ENCODE data around the gene CROCC. TPM values are rescaled to one million over a fixed set of nuclear protein-coding genes. Genes with fewer than 3 reads are reported as not detected.
"Not testable (repeated sequence)": the region's sequence is repeated elsewhere in the genome, so short reads cannot be mapped to it uniquely, and the experiment has no call there.

The CROCC gene
- total and polyA plus RNA-seq, 2 donors = 13.7 to 26.4 TPM

DNA sequence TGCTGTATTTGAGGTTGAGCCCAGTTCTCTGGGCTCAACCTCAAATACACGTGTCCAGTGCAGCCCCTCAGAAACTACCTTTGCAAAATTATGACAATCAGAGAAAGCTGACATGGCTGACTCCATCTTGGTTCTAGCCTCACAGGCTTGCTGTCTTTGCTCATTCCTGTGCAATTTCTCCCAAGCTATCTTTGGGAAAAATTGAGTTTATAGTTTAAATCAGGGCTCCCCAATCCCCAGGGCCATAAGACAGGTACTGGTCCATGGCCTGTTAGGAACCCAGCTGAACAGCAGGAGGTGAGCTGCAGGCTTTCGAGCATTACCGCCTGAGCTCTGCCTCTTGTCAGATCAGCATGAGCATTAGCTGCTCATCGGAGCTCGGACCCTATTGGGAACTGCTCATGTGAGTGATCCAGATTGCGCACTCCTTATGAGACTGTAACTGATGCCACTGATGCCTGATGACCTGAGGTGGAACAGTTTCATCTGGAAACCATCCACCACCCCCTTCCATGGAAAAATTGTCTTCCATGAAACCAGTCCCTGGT, 28.7 kb upstream of the CROCC start:
- WGBS = 75% methylated on average over 6 of the region's 6 CpGs
- H3K36me3 ChIP-seq (ENCODE audit: insufficient read depth); H3K27ac ChIP-seq (ENCODE audit: low read depth); H3K4me1 ChIP-seq (ENCODE audit: insufficient read depth); H3K4me3 ChIP-seq (ENCODE audit: low read depth, low read length); DNase-seq (ENCODE audit: extremely low spot score): not testable (repeated sequence)

DNA sequence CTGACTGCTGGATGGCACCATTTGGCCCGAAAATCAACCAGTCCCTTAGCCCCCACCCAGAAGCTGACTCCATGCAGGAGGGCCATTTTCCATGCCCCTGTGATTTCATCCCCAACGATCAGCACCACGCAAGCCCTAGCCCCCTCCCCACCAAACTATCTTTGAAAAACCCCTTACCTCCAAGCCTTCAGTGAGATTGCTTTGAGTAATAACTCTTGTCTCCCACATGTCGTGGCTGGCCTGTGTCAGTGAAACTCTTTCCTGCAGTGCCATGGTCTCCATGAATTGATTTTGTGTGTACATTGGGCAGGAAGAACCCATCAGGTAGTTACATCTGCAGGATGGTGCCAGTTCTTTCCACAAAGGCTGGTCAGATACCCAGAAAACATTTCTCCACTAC, 27.9 kb upstream of the CROCC start:
- 73% methylated on average over 4 of the region's 4 CpGs for WGBS
- not testable (repeated sequence) for DNase-seq (ENCODE audit: extremely low spot score); H3K27ac ChIP-seq (ENCODE audit: low read depth); H3K36me3 ChIP-seq (ENCODE audit: insufficient read depth); H3K4me1 ChIP-seq (ENCODE audit: insufficient read depth); H3K4me3 ChIP-seq (ENCODE audit: low read depth, low read length)

DNA sequence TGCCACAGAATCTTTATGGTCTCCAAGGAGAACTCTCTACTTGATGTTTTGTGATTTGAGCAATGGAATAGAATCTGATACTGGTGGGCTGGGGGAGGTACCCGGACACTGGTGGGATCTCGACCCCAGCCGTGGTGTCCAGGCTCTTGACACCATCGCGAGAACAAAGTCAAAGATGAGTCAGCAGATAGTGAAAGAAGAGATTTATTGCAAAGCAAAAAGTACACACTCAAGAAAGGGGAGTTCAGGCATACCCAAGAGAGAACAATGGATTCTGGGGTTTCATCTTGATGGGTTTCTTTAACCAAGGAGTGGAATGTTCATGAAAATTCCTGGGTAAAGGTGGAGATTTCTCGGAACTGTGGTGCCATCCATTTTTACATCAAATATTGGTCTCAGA, 27.4 kb upstream of the CROCC start:
- H3K4me3 ChIP-seq (ENCODE audit: low read depth, low read length); H3K36me3 ChIP-seq (ENCODE audit: insufficient read depth); DNase-seq (ENCODE audit: extremely low spot score); H3K27ac ChIP-seq (ENCODE audit: low read depth); H3K4me1 ChIP-seq (ENCODE audit: insufficient read depth): not testable (repeated sequence)
- 81% methylated on average over 6 of the region's 6 CpGs for WGBS

DNA sequence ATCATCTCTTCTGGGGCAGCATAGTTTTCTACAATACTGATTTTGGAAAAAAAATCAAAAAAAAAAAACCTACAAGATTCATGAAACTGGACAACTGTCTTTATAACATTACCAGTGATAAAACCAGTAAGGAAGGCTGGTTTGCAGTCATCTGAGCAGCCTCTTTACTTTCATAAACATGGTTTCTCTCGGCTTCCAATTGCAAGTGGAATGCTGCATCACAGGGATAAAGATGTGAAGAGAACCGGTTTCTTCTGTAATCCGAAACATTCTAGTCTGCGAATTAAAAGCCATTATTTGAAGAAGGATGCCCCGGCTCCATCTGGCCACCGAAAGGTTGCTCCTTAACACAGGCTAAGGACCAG, 26.5 kb upstream of the CROCC start:
- H3K36me3 ChIP-seq (ENCODE audit: insufficient read depth); H3K27ac ChIP-seq (ENCODE audit: low read depth); H3K4me3 ChIP-seq (ENCODE audit: low read depth, low read length); H3K4me1 ChIP-seq (ENCODE audit: insufficient read depth); DNase-seq (ENCODE audit: extremely low spot score): not testable (repeated sequence)
- 2% methylated on average over 6 of the region's 6 CpGs for WGBS

DNA sequence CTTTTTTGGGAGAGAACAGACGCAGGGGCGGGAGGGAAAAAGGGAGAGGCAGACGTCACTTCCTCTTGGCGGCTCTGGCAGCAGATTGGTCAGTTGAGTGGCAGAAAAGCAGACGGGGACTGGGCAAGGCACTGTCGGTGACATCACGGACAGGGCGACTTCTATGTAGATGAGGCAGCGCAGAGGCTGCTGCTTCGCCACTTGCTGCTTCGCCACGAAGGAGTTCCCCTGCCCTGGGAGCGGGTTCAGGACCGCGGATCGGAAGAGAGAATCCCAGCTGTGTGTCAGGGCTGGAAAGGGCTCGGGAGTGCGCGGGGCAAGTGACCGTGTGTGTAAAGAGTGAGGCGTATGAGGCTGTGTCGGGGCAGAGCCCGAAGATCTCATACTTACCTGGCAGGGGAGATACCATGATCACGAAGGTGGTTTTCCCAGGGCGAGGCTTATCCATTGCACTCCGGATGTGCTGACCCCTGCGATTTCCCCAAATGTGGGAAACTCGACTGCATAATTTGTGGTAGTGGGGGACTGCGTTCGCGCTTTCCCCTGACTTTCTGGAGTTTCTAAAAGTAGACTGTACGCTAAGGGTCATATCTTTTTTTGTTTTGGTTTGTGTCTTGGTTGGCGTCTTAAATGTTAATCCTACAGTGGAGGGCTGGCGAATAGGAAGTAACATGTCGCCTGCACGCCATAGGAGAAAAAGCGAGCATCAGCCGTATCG, 26.0 kb upstream of the CROCC start, which contains the start of gene RNU1-2:
TSS of gene RNU1-2 (plus strand) at position 383 of the 718 bp plus-strand sequence.
- H3K27ac ChIP-seq (ENCODE audit: low read depth) = peak within 1 kb of the TSS; percentile 88
- H3K4me3 ChIP-seq (ENCODE audit: low read depth, low read length); H3K4me1 ChIP-seq (ENCODE audit: insufficient read depth); H3K36me3 ChIP-seq (ENCODE audit: insufficient read depth): not testable (repeated sequence)
- WGBS = under 1% methylated on average over 30 of the region's 39 CpGs
- DNase-seq (ENCODE audit: extremely low spot score) = peak; percentile 96

DNA sequence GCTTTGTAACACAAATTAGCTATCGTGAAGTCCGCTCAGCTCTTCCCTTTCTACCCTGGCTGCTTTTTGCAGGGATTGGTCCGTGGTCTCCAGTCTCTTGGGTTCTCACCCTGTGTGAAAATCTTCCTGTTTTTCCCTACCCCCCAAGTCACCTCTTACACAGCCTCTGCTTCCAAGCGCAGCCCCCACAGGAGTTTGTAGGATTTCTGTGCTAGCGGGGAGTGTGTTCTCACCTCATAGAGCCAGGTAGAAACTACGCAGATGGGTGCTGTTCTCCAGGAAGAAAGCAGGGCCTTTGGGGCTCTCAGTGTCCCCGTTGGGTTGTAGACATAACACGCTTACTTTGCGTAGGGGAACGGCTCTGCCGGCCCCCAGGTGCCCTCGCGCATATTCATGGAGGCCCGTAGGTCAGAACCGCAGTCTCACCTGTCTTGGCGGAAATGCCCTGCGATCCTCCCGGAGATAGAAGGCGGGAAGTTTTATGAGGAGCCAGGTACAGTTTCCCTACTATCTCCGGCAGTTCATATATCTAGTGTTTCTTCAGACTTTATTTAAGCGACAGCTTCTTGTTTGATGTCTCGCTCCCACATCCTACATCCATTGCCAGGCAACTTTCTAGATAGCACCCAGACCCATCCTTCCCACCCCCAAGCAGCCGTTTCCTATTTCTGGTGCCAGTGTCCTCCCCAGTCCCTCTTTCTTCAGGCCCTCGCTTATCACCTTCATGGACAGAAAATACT, 25.2 kb upstream of the CROCC start:
- DNase-seq (ENCODE audit: extremely low spot score); H3K4me1 ChIP-seq (ENCODE audit: insufficient read depth); H3K36me3 ChIP-seq (ENCODE audit: insufficient read depth); H3K4me3 ChIP-seq (ENCODE audit: low read depth, low read length): not testable (repeated sequence)
- H3K27ac ChIP-seq (ENCODE audit: low read depth) = peak overlapping the region; percentile 88
- WGBS = 17% methylated on average over 23 of the region's 24 CpGs

DNA sequence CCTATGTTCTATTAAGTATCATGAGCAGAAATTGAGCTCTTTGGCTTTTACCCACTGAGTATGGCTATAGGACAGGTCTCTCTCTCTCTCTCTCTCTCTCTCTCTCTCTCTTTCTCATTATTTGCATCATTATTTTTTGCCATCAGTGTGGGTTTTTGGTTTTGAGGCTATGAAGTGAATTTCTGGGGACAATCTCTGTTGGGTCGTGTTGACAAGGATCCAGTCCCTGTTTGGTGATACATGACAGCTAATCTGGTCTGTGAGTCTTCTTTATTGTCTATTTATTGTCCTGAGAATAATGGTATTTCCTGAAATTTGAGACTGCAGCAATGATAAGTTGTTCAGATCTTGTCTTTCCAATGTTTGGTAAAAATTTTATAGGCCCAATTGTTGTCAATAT, 24.1 kb upstream of the CROCC start:
- H3K27ac ChIP-seq (ENCODE audit: low read depth); DNase-seq (ENCODE audit: extremely low spot score); H3K4me3 ChIP-seq (ENCODE audit: low read depth, low read length); H3K4me1 ChIP-seq (ENCODE audit: insufficient read depth); H3K36me3 ChIP-seq (ENCODE audit: insufficient read depth): not testable (repeated sequence)
- WGBS = 54% methylated on average over 1 of the region's 1 CpG

DNA sequence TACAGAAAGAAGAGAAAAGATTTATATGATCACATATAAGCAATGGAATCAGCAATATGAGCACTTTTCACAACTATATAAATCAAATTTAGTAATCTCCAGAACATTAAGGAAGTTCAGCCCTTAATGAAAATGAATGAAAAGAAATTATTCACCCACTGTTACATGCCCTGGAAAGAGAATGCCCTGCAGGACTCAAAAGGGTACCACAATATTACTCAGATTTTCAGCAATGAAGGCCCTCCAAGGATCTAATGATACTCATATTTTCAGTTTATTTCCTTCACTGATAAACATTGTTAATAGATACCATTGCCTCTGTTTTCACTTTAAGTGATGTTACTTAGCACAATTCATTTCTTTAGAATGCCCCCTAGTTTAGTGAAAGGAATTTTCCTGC, 23.4 kb upstream of the CROCC start:
- not testable (repeated sequence) for H3K4me1 ChIP-seq (ENCODE audit: insufficient read depth); H3K27ac ChIP-seq (ENCODE audit: low read depth); H3K4me3 ChIP-seq (ENCODE audit: low read depth, low read length); DNase-seq (ENCODE audit: extremely low spot score); H3K36me3 ChIP-seq (ENCODE audit: insufficient read depth)

DNA sequence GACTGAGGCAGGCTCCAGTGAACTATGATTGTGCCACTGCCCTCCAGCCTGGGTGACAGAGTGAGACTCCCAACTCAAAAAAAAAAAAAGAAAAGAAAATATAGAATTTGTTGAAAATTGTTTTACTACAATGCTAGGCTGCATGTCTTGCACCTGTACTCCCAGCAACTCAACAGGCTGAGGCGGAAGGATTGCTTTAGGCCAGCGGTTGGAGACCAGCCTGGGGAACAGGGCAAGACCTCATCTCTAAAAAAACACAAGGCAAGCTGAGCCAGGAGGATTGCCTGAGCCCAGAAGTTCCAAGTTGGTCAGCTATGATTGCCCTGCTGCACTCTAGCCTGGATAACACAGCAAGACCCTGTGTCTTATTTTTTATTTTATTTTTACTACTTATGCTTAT, 22.7 kb upstream of the CROCC start:
- not testable (repeated sequence) for H3K36me3 ChIP-seq (ENCODE audit: insufficient read depth); DNase-seq (ENCODE audit: extremely low spot score); H3K4me1 ChIP-seq (ENCODE audit: insufficient read depth); H3K4me3 ChIP-seq (ENCODE audit: low read depth, low read length); H3K27ac ChIP-seq (ENCODE audit: low read depth)
- 85% methylated on average over 2 of the region's 2 CpGs for WGBS

DNA sequence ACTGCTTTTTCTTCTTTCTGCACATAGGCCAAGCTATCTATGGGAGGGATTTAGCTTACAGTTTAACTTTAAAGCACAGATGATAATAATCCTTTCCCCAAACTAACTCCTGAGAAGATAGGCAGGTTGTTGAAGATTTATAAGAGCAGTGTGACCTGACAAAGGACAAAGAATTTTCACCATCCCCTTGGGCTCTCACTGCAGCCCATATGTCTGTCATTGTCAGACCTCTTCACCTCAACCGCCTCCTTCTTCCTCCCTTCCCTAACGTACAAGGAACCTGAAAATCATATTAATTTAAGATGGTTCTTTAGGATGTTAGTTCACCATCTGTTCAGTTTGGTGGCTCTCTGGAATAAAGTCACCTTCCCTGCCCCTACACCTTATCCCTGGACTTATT, 21.0 kb upstream of the CROCC start:
- no peak overlapping the region for H3K27ac ChIP-seq (ENCODE audit: low read depth)
- DNase-seq (ENCODE audit: extremely low spot score) = no peak
- H3K4me3 ChIP-seq (ENCODE audit: low read depth, low read length) = no peak overlapping the region
- H3K4me1 ChIP-seq (ENCODE audit: insufficient read depth) = no peaks in the 10 kb centered on the region
- no peaks in the 10 kb centered on the region for H3K36me3 ChIP-seq (ENCODE audit: insufficient read depth)
- 68% methylated on average over 2 of the region's 2 CpGs for whole genome bisulfite sequencing

DNA sequence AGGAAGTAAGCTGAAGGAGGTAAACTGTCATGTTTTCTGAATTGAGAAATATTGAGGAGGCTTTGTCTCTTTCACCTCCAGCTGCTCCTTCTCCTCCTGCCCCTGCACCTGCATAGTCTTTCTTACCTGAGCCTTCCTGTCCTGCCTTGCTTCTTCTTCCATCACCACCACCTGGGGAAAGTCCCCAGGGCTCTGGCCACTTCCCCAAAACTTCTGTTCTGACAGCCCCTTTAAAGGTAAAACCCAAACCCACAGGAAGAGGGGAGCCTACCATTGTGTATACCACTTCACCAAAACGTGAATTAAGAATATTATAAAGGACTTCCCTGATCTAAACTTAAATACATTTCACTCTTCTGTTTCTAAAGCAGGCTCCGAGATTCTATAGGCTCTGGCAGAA, 20.4 kb upstream of the CROCC start:
- DNase-seq (ENCODE audit: extremely low spot score); H3K4me1 ChIP-seq (ENCODE audit: insufficient read depth); H3K36me3 ChIP-seq (ENCODE audit: insufficient read depth); H3K27ac ChIP-seq (ENCODE audit: low read depth); H3K4me3 ChIP-seq (ENCODE audit: low read depth, low read length): not testable (repeated sequence)
- WGBS = 55% methylated on average over 2 of the region's 2 CpGs

DNA sequence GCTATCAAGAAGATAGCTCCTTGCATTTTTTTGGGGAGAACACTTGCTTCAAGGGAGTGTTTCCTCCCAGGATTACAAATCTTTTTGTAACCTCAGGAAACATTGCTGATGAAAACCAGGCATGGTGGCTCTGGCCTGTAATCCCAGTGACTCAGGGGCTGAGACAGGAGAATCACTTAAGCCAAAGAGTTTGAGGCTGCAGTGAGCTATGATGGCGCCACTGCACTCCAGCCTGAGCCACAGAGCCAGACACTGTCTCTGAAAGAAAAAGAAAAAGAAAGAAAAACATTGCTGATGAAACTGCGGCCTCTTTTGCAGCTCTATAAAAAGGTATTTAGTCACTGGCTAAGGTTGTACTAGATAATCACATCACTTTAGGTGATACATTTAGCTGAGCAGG, 18.7 kb upstream of the CROCC start:
- Histone ChIP-seq H3K27ac (ENCODE audit: low read depth) (no peak overlapping the region), H3K4me3 (ENCODE audit: low read depth, low read length) (no peak overlapping the region), H3K36me3 (ENCODE audit: insufficient read depth) (no peaks in the 10 kb centered on the region), H3K4me1 (ENCODE audit: insufficient read depth) (no peaks in the 10 kb centered on the region)
- 59% methylated on average over 2 of the region's 2 CpGs for WGBS
- no peak for DNase-seq (ENCODE audit: extremely low spot score)

DNA sequence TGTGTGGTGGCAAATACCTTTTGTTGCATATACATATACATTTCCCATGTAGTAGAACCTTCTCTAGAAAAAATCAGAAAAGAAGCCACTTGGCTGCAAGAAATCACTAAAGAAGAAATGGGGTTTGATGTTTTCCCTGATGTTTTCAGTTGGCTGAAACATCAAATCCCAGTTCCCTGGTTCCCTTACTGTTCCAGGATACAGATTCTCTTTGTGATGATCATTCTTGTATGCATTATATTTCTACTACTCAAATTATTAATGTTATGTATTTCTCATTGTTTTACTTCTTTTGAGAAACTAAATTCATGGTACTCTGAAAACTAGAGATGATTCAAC, 18.3 kb upstream of the CROCC start:
- H3K36me3 ChIP-seq (ENCODE audit: insufficient read depth) = no peaks in the 10 kb centered on the region
- no peak overlapping the region for H3K4me3 ChIP-seq (ENCODE audit: low read depth, low read length)
- H3K4me1 ChIP-seq (ENCODE audit: insufficient read depth) = no peaks in the 10 kb centered on the region

DNA sequence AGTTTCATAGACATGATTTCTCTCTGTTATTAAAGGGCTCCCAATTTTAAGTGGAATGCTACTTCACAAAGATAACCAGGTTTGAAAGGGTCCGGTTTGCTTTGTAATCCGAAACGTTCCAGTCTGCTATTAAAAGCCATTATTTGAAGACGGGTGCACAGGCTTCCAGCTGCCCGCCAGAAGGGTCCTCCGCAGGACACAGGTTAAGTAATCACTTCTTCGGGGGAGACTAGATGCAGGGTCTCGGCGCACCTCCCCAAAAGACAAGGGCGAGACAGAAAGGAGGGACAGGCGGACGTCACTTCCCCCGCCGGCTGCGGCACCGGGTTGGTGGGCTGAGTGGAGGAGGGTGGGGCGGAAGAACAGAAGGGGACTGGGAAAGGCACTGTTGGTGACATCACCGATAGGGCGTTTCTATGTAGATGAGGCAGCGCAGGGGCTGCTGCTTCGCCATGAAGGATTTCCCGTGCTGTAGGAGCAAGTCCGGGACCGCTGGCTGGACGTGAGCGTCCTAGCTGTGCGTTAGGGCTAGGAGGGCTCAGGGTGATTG, 17.1 kb upstream of the CROCC start:
- peak; percentile 100 for DNase-seq (ENCODE audit: extremely low spot score)
- Histone ChIP-seq H3K4me1 (ENCODE audit: insufficient read depth) (no peaks in the 10 kb centered on the region), H3K36me3 (ENCODE audit: insufficient read depth) (no peaks in the 10 kb centered on the region), H3K4me3 (ENCODE audit: low read depth, low read length) (peak overlapping the region; percentile 33), H3K27ac (ENCODE audit: low read depth) (peak overlapping the region; percentile 99)
- 0% methylated on average over 27 of the region's 27 CpGs for WGBS

More for the DNA sequence above, 18.3 kb upstream of the CROCC start:
- DNase-seq (ENCODE audit: extremely low spot score) = no peak
- no peak overlapping the region for H3K27ac ChIP-seq (ENCODE audit: low read depth)

All from urinary bladder (tissue), 4 donors.